ENCODE results near the gene ZNF358.
A peak's percentile ranks its signal among the peaks of the same experiment; 100 is the strongest.

The ZNF358 gene

GRCh38 chr19:7554990-7555864 is 39.3 kb downstream of the ZNF358 start:
- DNase-seq, result peak in 3 of 56 donors; percentile 12 to 53 (median 28)

- DNase-seq, result no peak
Observed at GRCh38 chr19:7556696-7557315, 40.9 kb downstream of the ZNF358 start.

GRCh38 chr19:7558667-7559066 is 42.8 kb downstream of the ZNF358 start:
- no peak for DNase-seq

- no peak for DNase-seq
Observed at GRCh38 chr19:7559102-7559501, 43.2 kb downstream of the ZNF358 start.

- no peak for DNase-seq
Observed at GRCh38 chr19:7560255-7560654, 44.4 kb downstream of the ZNF358 start.

- DNase-seq, result peak in 6 of 56 donors; percentile 5 to 38 (median 8)
Observed at GRCh38 chr19:7561325-7561724, 45.4 kb downstream of the ZNF358 start.

GRCh38 chr19:7562646-7563393 is 46.9 kb downstream of the ZNF358 start:
- no peak for DNase-seq

GRCh38 chr19:7564866-7565265 is 49.0 kb downstream of the ZNF358 start:
- no peak for DNase-seq

- no peak for DNase-seq
Observed at GRCh38 chr19:7565332-7565731, 49.4 kb downstream of the ZNF358 start.
